ENCODE results near the gene OR2D3.
"Not testable (repeated sequence)": the region's sequence is repeated elsewhere in the genome, so short reads cannot be mapped to it uniquely, and the experiment has no call there.

The OR2D3 gene

GRCh38 chr11:6968816-6969215 lies 48.0 kb downstream of the OR2D3 start:
- Histone ChIP-seq H4K20me1 (ENCODE audit: insufficient read depth, low read length) (no peaks in the 10 kb centered on the region), H3K36me3 (replicated peaks; ENCODE audit: low read depth, low read length) (peaks cover 8% of the 10 kb centered on the region), H3K79me2 (ENCODE audit: low read length) (no peaks in the 10 kb centered on the region), H3K9ac (ENCODE audit: low read length) (no peak overlapping the region), H3K4me3 (ENCODE audit: low read length) (no peak overlapping the region), H3K4me1 (ENCODE audit: low read length) (no peaks in the 10 kb centered on the region), H2AFZ (ENCODE audit: low read depth, low read length) (no peak overlapping the region), H3K4me2 (ENCODE audit: low read length) (no peak overlapping the region), H3K27ac (ENCODE audit: low read length) (no peak overlapping the region), H3K27me3 (ENCODE audit: low read depth, low read length) (no peaks in the 10 kb centered on the region), H3K9me3 (ENCODE audit: insufficient read depth, low read length) (no peaks in the 10 kb centered on the region)
- TF ChIP-seq EZH2phosphoT487 (IDR thresholded peaks at IDR 0.05; ENCODE audit: low read depth) (no peak), CTCF (IDR thresholded peaks at IDR 0.05; ENCODE audit: low read depth, low read length) (no peak)

GRCh38 chr11:6969854-6970253 lies 49.1 kb downstream of the OR2D3 start:
- H3K4me2 ChIP-seq (ENCODE audit: low read length); H3K27me3 ChIP-seq (ENCODE audit: low read depth, low read length); H4K20me1 ChIP-seq (ENCODE audit: insufficient read depth, low read length); H3K4me1 ChIP-seq (ENCODE audit: low read length); H3K79me2 ChIP-seq (ENCODE audit: low read length); H3K9ac ChIP-seq (ENCODE audit: low read length); H3K36me3 ChIP-seq (replicated peaks; ENCODE audit: low read depth, low read length); H3K9me3 ChIP-seq (ENCODE audit: insufficient read depth, low read length); H2AFZ ChIP-seq (ENCODE audit: low read depth, low read length); H3K27ac ChIP-seq (ENCODE audit: low read length); H3K4me3 ChIP-seq (ENCODE audit: low read length): not testable (repeated sequence)

All from OCI-LY3 (cell line).